ENCODE measurements around the gene IL4.

The IL4 gene

DNA sequence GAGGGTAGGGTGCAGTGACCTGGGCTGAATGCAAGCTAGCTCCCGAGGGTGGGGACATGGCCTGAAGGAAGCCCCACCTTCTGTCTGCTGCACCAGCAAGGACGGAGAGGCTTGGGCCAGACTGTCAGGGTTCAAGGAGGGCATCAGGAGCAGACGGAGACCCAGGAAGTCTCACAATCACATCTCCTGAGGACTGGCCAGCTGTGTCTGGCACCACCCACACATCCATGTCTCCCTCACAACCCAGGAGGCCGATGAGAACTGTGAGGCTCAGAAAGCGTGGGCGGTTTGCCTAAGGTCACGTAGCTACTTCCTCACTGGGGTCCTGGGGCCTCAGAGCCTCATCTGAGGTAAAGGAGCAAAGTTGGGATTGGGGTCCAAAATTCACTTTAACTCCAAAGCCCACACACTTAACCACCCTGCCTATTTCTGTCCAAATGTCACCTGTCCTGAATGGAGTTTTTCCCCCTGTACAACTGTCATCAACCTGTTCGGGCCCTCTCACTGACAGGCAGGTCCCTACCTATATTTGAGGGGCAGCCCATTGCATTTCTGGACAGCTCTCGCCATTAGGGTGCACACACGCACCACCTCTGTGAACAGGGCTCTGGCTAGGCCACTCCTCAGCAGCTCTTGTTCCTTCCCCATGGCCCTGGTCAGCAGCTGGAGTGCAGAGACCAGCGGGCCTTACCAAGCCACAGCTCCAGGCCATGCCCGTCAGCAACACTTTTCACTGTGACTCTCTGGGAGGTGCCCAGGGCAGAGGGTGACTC, 12.4 kb upstream of the IL4 start:
- POLR2A ChIA-PET = no interaction called here
- DNase-seq (ENCODE audit: low read depth, low spot score) = no peak
- no peak overlapping the region for H3K4me3 ChIP-seq (ENCODE audit: low read depth, low read length)
- CTCF ChIA-PET = interaction anchor here (0.8 to 3.5 kb wide), 5 partner anchors 12 to 159 kb away, joined by 3 to 20 read pairs (median 4); no protein-coding TSS in a partner anchor
- TF ChIP-seq CTCF (IDR thresholded peaks at IDR 0.05; ENCODE audit: insufficient read depth, low read length, missing control alignments) = no peak

DNA sequence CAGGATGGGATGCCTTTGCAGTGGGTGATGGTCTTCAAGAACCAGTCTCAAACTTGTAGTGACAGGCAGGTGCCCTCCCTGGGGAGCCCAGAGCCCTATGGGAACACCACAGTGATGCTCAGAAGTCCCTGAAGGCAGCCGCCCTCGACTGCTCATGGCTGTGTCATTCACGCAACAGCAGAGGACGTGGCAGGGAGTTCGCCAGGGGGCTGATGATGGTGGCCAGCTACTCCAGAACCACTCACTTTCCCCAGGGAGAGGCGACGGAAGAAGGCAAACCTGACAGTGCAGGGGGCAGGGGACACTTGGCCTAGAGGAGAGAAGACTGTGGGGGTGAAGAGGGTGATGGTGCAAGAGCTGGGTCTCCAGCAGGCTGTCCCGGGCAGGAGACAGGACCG, 11.8 kb upstream of the IL4 start:
- no peak for TF ChIP-seq CTCF (IDR thresholded peaks at IDR 0.05; ENCODE audit: insufficient read depth, low read length, missing control alignments)
- POLR2A ChIA-PET = no interaction called here

GRCh38 chr5:132662925-132663770, 10.6 kb upstream of the IL4 start:
- no peak for TF ChIP-seq CTCF (IDR thresholded peaks at IDR 0.05; ENCODE audit: insufficient read depth, low read length, missing control alignments)
- ChIA-PET CTCF (interaction anchor here (1.0 kb wide), 1 partner anchor 22 kb away, joined by 3 read pairs; no protein-coding TSS in a partner anchor), POLR2A (no interaction called here)
- no peak overlapping the region for H3K4me3 ChIP-seq (ENCODE audit: low read depth, low read length)
- no peak for DNase-seq (ENCODE audit: low read depth, low spot score)

More for the DNA sequence above, 11.8 kb upstream of the IL4 start:
- no peak overlapping the region for H3K4me3 ChIP-seq (ENCODE audit: low read depth, low read length)
- DNase-seq (ENCODE audit: low read depth, low spot score) = no peak
- CTCF ChIA-PET = interaction anchor here (0.7 to 3.5 kb wide), 5 partner anchors 13 to 159 kb away, joined by 3 to 20 read pairs (median 3); no protein-coding TSS in a partner anchor

GRCh38 chr5:132663771-132664695, 9.8 kb upstream of the IL4 start:
- POLR2A ChIA-PET = no interaction called here
- H3K4me3 ChIP-seq (ENCODE audit: low read depth, low read length) = no peak overlapping the region
- no peak for TF ChIP-seq CTCF (IDR thresholded peaks at IDR 0.05; ENCODE audit: insufficient read depth, low read length, missing control alignments)
- DNase-seq (ENCODE audit: low read depth, low spot score) = no peak
- CTCF ChIA-PET = no interaction called here

DNA sequence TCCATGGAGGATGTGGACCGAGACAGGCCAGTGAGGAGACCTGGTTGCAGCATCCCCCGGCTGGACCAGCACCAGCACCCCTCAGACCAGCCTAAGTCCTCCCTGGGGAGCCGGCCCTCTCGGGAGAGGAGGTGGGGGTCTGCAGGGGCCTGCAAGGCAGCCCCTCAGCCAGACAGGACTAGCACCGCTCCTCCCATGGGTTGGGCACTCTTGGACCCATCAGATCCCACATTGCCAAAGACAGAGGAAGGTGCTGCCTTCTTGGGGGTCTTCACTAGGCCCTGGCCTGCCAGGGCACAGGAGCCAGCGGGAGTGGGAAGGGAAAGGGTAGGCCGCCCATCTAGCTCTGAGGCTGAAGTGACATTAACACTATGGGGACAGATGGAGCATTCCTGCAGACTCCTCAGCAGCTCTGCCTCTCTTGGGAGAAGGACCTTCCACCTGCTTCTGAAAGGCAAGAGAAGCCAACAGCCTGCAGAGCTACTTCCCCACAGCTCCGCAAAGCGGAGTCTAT, 9.0 kb upstream of the IL4 start:
- no peak for TF ChIP-seq CTCF (IDR thresholded peaks at IDR 0.05; ENCODE audit: insufficient read depth, low read length, missing control alignments)
- POLR2A ChIA-PET = no interaction called here
- no peak for DNase-seq (ENCODE audit: low read depth, low spot score)
- no peak overlapping the region for H3K4me3 ChIP-seq (ENCODE audit: low read depth, low read length)
- CTCF ChIA-PET = interaction anchor here (0.6 kb wide), 1 partner anchor 247 kb away, joined by 3 read pairs; no protein-coding TSS in a partner anchor
